ENCODE data around the gene EDEM1. TPM values are rescaled to one million over a fixed set of nuclear protein-coding genes. Genes with fewer than 3 reads are reported as not detected.

Gene EDEM1
- total RNA-seq, 1 donor from 2014 or later, result 187 TPM

DNA sequence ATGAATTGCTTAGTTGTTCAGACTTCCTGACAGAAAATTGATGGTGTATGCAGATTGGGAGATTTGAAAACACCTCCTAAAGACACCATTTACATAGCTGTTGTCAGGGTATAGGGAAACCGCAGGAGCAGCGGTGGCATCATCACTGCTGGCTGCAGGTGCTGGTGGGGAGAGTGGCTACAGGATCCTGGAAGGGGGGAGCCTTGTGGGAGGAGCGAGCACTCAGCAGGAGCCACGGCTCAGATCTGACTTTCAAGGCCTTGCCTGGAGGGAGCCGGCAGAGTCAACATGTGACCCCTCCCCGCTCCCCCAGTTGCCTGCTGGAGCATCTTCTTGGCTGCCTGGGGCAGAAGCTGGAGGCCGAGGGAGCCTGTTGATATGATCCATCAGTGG lies 26.1 kb downstream of the EDEM1 start:
- Mint-ChIP-seq H3K27me3 (ENCODE audit: low read depth) (no peaks in the 10 kb centered on the region), H3K36me3 (ENCODE audit: low read depth) (peaks cover 91% of the 10 kb centered on the region), H3K9me3 (no peaks in the 10 kb centered on the region), H3K4me1 (ENCODE audit: low read depth) (peaks cover 9% of the 10 kb centered on the region), H3K4me3 (ENCODE audit: low read depth) (no peak overlapping the region), H3K27ac (peak overlapping the region; percentile 30)
- DNase-seq (ENCODE audit: low spot score), result no peak
- intact Hi-C loops (cut with micrococcal nuclease), result no loop called here

DNA sequence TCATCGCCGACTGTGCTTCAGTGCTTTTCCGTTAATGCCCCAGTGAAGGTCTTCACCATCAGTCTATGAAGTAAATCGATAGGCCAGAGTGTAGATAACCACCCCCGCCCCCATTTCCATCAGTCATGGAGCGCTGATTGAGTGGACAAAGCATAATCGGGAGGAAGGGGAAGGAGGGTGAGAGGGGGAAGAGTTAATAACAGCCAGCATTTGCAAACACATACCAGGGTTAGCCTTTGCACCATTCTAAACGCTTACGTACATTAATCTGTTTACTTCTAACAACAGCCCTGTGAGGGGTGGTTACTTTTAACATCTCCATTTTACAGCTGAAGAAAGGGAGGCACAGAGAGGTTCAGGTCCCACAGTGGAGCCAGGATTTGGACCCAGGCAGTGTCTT lies 26.8 kb downstream of the EDEM1 start:
- intact Hi-C loops (cut with micrococcal nuclease), result no loop called here
- Mint-ChIP-seq H3K27ac (peak overlapping the region; percentile 13), H3K9me3 (no peaks in the 10 kb centered on the region), H3K36me3 (ENCODE audit: low read depth) (peaks cover 89% of the 10 kb centered on the region), H3K4me3 (ENCODE audit: low read depth) (no peak overlapping the region), H3K27me3 (ENCODE audit: low read depth) (no peaks in the 10 kb centered on the region), H3K4me1 (ENCODE audit: low read depth) (peaks cover 9% of the 10 kb centered on the region)
- DNase-seq (ENCODE audit: low spot score), result no peak

DNA sequence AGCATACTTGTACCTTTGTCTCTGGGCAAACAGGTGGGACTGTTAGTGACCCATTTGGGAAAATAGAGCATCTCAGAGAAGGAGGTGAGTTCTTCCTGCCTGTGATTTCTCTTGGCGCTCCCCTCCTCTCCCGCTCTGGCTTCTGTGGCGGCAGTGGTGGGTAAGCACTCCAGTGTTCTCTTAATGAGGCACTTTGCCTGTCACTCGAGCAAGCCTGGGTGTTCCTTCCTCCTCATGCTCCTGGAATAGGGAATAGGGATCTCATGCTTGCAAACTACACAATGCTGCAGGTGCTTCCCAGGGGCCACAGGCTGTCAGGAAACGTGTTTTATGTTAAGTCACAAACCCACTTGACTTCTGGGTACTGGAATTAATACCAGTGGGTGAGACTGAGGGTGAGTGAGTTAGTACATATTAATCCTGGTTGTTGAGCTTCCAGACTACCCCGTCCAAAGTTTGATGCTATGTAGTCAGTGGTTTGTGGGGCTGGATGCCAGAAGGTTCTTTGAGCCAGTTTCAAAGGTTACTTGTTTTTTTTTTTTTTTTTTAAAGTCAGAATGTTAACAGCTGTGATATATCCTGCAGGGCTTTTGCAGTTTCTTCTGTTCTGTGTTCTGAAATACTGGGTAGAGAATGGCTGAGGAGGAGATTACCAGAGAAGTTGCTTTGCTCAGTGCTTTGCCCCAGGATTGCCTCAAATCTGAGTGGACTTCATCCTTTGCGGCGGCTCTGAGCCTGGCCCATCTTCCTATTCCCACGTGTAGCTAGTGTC lies 30.5 kb downstream of the EDEM1 start:
- no peaks in the 10 kb centered on the region for H3K9me3 Mint-ChIP-seq
- H3K4me3 Mint-ChIP-seq (ENCODE audit: low read depth), result no peak overlapping the region
- peaks cover 4% of the 10 kb centered on the region for H3K4me1 Mint-ChIP-seq (ENCODE audit: low read depth)
- intact Hi-C loops (cut with micrococcal nuclease), result no loop called here
- no peaks in the 10 kb centered on the region for H3K27me3 Mint-ChIP-seq (ENCODE audit: low read depth)
- no peak overlapping the region for H3K27ac Mint-ChIP-seq
- H3K36me3 Mint-ChIP-seq (ENCODE audit: low read depth), result peaks cover 62% of the 10 kb centered on the region
- DNase-seq (ENCODE audit: low spot score), result no peak

DNA sequence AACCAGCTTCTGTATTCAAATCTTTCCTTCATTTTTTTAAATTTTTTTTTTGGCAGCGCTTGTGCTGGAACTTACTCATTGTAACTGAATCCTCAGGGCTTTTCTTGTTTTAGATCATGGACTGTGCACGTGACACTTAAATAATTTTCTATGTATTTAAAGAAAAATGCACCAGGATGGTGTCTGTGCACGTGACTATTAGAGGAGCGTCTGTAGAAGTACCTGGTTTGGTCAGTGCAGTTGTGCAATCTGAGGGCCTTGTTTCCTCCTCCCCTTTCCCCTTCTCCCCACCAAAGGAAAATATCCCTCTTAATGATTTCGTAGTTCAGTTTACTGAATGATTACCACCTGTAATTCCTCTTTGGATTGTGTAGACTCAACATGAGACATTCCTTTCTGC lies 31.3 kb downstream of the EDEM1 start:
- Mint-ChIP-seq H3K9me3 (no peaks in the 10 kb centered on the region), H3K27me3 (ENCODE audit: low read depth) (no peaks in the 10 kb centered on the region), H3K4me3 (ENCODE audit: low read depth) (no peak overlapping the region), H3K4me1 (ENCODE audit: low read depth) (peaks cover 4% of the 10 kb centered on the region), H3K27ac (no peak overlapping the region), H3K36me3 (ENCODE audit: low read depth) (peaks cover 54% of the 10 kb centered on the region)
- intact Hi-C loops (cut with micrococcal nuclease), result no loop called here
- no peak for DNase-seq (ENCODE audit: low spot score)

DNA sequence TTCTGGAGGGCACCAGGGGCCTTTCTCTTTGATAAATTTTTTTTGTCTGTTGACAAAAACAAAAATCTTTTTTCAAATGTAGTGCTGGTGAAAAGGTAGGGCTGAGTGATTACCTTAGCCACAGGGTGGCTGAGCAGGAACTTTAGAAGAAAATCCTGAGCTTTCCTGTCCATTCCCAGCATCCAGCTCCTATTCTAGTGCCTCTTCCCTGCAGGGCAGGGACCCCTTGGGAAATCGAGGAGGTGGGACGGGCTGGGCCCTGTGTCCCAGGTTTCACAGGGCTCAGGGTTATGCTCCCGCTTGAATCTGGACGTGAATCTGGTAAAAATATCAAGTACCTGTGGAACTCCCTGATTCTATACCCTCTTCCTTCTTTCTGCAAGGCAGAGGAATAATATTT lies 31.7 kb downstream of the EDEM1 start:
- DNase-seq (ENCODE audit: low spot score), result no peak
- H3K4me1 Mint-ChIP-seq (ENCODE audit: low read depth), result peaks cover 4% of the 10 kb centered on the region
- H3K27ac Mint-ChIP-seq, result no peak overlapping the region
- no peaks in the 10 kb centered on the region for H3K27me3 Mint-ChIP-seq (ENCODE audit: low read depth)
- no peak overlapping the region for H3K4me3 Mint-ChIP-seq (ENCODE audit: low read depth)
- intact Hi-C loops (cut with micrococcal nuclease), result no loop called here
- H3K36me3 Mint-ChIP-seq (ENCODE audit: low read depth), result peaks cover 50% of the 10 kb centered on the region
- H3K9me3 Mint-ChIP-seq, result no peaks in the 10 kb centered on the region

DNA sequence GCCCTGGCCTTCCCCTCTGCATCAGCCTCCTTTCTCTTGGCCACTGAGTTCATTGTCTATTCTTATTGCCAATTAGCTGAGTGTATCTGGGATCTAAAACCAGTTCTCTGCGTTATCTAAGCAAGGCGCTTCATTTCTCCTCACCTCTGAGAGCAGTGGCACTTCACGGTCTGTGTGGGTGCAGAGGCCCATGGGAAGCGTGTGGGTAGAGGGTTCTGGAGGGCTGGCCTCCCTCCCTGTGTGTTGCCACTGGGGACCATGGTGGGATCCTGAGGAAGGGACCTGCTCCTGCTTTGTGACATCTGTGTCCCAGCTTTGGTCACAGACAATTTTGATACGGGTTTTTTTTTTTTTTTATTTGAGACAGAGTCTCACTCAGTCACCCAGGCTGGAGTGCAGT lies 32.7 kb downstream of the EDEM1 start:
- intact Hi-C loops (cut with micrococcal nuclease), result no loop called here
- H3K36me3 Mint-ChIP-seq (ENCODE audit: low read depth), result peaks cover 41% of the 10 kb centered on the region
- no peak for DNase-seq (ENCODE audit: low spot score)
- peaks cover 4% of the 10 kb centered on the region for H3K4me1 Mint-ChIP-seq (ENCODE audit: low read depth)
- no peak overlapping the region for H3K27ac Mint-ChIP-seq
- H3K27me3 Mint-ChIP-seq (ENCODE audit: low read depth), result no peaks in the 10 kb centered on the region
- no peaks in the 10 kb centered on the region for H3K9me3 Mint-ChIP-seq
- no peak overlapping the region for H3K4me3 Mint-ChIP-seq (ENCODE audit: low read depth)

DNA sequence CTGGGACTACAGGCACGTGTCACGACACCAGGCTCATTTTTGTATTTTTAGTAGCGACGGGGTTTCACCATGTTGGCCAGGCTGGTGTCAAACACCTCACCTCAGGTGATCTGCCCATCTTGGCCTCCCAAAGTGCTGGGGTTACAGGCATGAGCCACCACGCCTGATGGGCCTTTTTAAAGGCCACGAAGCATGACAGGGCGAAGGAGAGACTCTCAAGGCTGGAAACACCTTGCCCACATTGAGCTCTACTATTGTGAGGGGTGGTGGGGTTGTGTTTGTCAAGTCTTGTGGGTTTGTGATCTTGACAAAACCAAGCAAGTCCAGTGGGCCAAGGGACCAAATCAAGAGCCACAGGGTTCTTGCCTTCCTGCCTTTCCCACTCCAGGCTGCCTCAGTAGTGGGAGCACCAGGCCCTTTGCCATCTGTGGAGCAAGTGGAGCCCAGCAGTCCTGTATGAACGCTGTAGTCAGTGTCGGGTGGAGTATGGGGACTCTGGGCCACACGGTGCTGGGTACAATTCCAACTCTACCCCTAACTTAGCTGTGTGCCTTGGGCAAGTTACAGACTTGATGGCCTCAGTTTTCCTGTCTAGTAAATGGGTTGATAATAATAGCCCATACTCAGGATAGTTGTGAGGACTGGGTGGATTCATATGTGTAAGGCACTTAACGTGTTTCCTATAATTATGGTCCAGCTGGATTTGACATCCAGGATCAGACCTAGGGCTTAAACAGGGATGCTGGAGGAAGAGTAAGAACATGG lies 33.3 kb downstream of the EDEM1 start:
- H3K36me3 Mint-ChIP-seq (ENCODE audit: low read depth), result peaks cover 34% of the 10 kb centered on the region
- DNase-seq (ENCODE audit: low spot score), result no peak
- no peaks in the 10 kb centered on the region for H3K27me3 Mint-ChIP-seq (ENCODE audit: low read depth)
- intact Hi-C loops (cut with micrococcal nuclease), result no loop called here
- no peaks in the 10 kb centered on the region for H3K9me3 Mint-ChIP-seq
- H3K4me1 Mint-ChIP-seq (ENCODE audit: low read depth), result peaks cover 4% of the 10 kb centered on the region
- no peak overlapping the region for H3K4me3 Mint-ChIP-seq (ENCODE audit: low read depth)
- no peak overlapping the region for H3K27ac Mint-ChIP-seq

DNA sequence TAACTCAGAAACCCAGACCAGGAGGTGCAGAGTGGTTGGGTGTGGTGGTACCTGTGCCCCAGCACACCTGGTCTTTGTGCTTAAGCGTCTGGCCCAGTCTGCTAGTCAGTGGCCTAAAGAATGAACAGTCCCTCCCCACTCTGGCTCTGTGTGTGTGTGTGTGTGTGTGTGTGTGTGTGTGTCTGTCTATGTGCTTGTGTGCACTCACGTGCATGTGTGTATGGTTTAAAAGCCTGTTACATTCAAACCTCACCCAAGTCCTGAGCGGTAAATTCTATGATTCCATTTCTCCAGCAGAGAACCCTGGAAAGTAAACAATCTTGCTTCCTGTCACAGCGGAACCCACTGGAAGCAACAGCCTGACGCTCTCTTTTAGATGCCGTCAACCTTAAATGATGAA lies 34.2 kb downstream of the EDEM1 start:
- DNase-seq (ENCODE audit: low spot score), result no peak
- Mint-ChIP-seq H3K4me1 (ENCODE audit: low read depth) (peaks cover 2% of the 10 kb centered on the region), H3K9me3 (no peaks in the 10 kb centered on the region), H3K4me3 (ENCODE audit: low read depth) (no peak overlapping the region), H3K36me3 (ENCODE audit: low read depth) (peaks cover 28% of the 10 kb centered on the region), H3K27me3 (ENCODE audit: low read depth) (no peaks in the 10 kb centered on the region), H3K27ac (no peak overlapping the region)
- intact Hi-C loops (cut with micrococcal nuclease), result no loop called here

DNA sequence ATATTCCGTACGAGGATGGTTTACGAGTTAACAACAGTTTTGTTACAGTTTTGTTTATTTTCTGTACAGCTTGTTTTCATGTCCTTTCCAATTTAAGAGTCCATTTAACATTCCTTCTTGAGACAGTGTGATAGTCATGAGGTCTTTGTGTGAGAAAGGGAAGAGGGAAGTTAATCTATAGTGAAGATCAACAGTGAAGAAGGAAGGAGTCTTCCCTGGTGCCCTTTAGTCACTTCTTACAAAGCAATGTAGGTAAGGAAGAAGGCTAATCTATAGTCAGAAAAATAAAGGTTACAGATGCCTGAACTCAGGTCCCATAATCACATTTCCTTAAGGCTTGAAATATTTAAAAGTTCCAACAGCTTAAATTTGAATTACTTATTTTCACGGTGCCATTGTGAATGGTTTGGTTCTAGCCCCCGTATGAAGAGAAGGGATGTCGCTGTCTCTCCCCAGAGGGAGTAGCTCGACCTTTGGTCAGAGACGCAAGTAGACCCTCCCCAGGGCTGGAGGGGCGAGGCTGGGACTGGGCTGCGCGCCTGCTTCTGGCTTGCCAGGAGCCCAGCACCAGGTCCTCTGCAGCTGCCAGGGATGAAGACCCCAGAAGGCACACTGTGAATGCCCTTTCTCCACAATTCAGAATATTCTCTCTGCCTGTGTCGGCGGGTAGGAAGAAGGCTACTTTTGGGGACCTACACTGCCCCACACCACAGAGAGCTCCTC lies 34.9 kb downstream of the EDEM1 start:
- no peaks in the 10 kb centered on the region for H3K27me3 Mint-ChIP-seq (ENCODE audit: low read depth)
- no peak for DNase-seq (ENCODE audit: low spot score)
- H3K9me3 Mint-ChIP-seq, result no peaks in the 10 kb centered on the region
- H3K27ac Mint-ChIP-seq, result no peak overlapping the region
- H3K36me3 Mint-ChIP-seq (ENCODE audit: low read depth), result peaks cover 21% of the 10 kb centered on the region
- intact Hi-C loops (cut with micrococcal nuclease), result no loop called here
- H3K4me3 Mint-ChIP-seq (ENCODE audit: low read depth), result no peak overlapping the region
- no peaks in the 10 kb centered on the region for H3K4me1 Mint-ChIP-seq (ENCODE audit: low read depth)

DNA sequence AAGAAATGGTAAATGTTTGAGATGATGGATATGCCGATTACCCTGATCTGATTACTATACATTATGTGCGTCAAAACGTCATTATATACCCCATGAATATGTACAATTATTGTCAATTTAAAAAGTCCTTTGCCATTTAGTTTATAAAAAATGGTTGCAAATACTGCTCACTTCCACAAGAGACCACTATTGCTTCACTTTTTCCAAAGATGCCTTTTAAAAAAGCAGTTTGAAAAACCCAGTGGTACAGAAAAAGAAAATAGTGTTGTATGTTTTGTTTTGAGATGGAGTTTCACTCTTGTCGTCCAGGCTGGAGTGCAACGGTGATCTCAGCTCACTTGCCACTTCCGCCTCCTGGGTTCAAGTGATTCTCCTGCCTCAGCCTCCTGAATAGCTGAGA lies 39.3 kb downstream of the EDEM1 start:
- Mint-ChIP-seq H3K36me3 (ENCODE audit: low read depth) (no peaks in the 10 kb centered on the region), H3K27ac (no peak overlapping the region), H3K9me3 (no peaks in the 10 kb centered on the region), H3K4me3 (ENCODE audit: low read depth) (no peak overlapping the region), H3K27me3 (ENCODE audit: low read depth) (no peaks in the 10 kb centered on the region), H3K4me1 (ENCODE audit: low read depth) (no peaks in the 10 kb centered on the region)
- no peak for DNase-seq (ENCODE audit: low spot score)
- intact Hi-C loops (cut with micrococcal nuclease), result no loop called here

DNA sequence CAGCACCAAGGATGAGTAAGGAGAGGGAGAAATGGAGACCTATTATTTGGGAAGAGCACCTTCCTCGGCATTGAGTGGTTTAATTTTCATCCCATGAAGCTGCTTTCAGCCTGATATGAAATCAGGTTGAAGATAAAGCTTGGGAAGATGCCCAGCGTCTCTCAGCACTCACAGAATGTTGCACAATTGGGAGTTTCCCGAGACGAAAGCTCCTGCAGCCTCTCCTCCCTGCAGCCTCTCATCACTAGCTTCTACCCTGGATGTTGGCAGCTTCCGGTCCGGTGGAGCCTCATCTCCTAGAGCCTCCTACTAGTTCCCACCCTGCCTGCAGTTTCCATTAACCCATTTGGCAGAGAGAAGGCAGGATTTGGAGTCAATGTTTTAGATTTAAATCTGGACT lies 40.3 kb downstream of the EDEM1 start:
- Mint-ChIP-seq H3K27me3 (ENCODE audit: low read depth) (peaks cover 2% of the 10 kb centered on the region), H3K4me3 (ENCODE audit: low read depth) (no peak overlapping the region), H3K9me3 (no peaks in the 10 kb centered on the region), H3K27ac (no peak overlapping the region), H3K4me1 (ENCODE audit: low read depth) (no peaks in the 10 kb centered on the region), H3K36me3 (ENCODE audit: low read depth) (no peaks in the 10 kb centered on the region)
- intact Hi-C loops (cut with micrococcal nuclease), result no loop called here
- no peak for DNase-seq (ENCODE audit: low spot score)

DNA sequence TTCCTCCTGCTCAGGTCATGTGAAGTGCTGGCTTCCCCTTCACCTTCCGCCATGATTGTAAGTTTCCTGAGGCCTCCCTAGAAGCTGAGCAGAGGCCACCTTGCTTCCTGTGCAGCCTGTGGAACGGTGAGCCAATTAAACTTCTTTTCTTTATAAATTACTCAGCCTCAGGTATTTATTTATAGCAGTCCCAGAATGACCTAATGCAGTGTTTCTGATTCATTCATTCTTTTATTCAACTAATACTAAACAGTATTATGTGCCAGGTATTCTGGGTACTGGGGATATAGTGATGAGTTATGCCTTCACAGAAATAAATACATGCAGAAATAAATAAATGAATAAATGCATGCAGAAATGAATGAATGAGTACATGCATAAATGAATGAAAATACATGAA lies 41.9 kb downstream of the EDEM1 start:
- Mint-ChIP-seq H3K27ac (no peak overlapping the region), H3K9me3 (no peaks in the 10 kb centered on the region), H3K36me3 (ENCODE audit: low read depth) (no peaks in the 10 kb centered on the region), H3K4me1 (ENCODE audit: low read depth) (no peaks in the 10 kb centered on the region), H3K4me3 (ENCODE audit: low read depth) (no peak overlapping the region), H3K27me3 (ENCODE audit: low read depth) (peaks cover 2% of the 10 kb centered on the region)
- intact Hi-C loops (cut with micrococcal nuclease), result no loop called here
- DNase-seq (ENCODE audit: low spot score), result no peak

DNA sequence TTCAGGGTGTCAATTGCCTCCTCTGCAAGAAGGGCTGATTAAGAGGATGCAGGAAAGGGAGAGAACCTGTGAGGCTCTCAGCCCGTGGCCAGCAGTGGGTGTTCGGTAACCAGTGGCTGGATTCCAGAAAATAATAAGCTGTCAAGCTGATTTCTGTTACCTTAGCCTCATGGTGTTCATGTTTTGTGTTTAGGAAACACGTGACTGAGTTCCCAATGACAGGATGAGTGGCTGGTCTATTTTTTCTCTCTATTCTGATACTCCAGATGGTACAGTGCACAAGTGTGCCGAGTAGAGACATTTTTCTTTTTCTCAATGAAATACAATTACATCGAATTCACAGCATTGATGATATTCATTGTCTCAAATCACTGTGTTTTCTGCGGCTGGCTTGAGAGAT lies 43.6 kb downstream of the EDEM1 start:
- Mint-ChIP-seq H3K9me3 (no peaks in the 10 kb centered on the region), H3K4me3 (ENCODE audit: low read depth) (no peak overlapping the region), H3K27ac (no peak overlapping the region), H3K36me3 (ENCODE audit: low read depth) (no peaks in the 10 kb centered on the region), H3K4me1 (ENCODE audit: low read depth) (no peaks in the 10 kb centered on the region), H3K27me3 (ENCODE audit: low read depth) (peaks cover 2% of the 10 kb centered on the region)
- intact Hi-C loops (cut with micrococcal nuclease), result no loop called here
- DNase-seq (ENCODE audit: low spot score), result no peak

All from activated T-helper 2 cell treated with anti-CD3 and anti-CD28 coated beads, Interferon-gamma antibody, Interleukin-2, Interleukin-4, amounts not matched to agents 10 μg/mL and 5 μg/mL and 100 μg/mL, durations not matched to agents 14 hours and 24 hours and 36 hours (primary cell).